Left ventricle myocardium inferior (tissue), 1 donor: Measurements from ENCODE around the gene PYURF. TPM values are rescaled to one million over a fixed set of nuclear protein-coding genes. Genes with fewer than 3 reads are reported as not detected.

Source experiments
- DNase-seq: peaks from one replicate; pipeline ENCODE4 v3.0.0-alpha.2; 2020
- H3K27ac ChIP-seq: fragments of 200-600 bp; replicated peaks from 2 replicates; pipeline ENCODE4 v1.8.0; 2021
- H3K27me3 ChIP-seq: fragments of 200-600 bp; 2 replicates; pipeline ENCODE4 v1.8.0; 2021; ENCODE audit warnings: low read depth
- H3K36me3 ChIP-seq: fragments of 200-600 bp; 2 replicates; pipeline ENCODE4 v1.8.0; 2021
- H3K4me1 ChIP-seq: fragments of 200-600 bp; 2 replicates; pipeline ENCODE4 v1.8.0; 2021
- H3K4me3 ChIP-seq: fragments of 200-600 bp; 2 replicates; pipeline ENCODE4 v1.8.0; 2021; ENCODE audit warnings: mild to moderate bottlenecking, moderate library complexity
- H3K9me3 ChIP-seq: fragments of 200-600 bp; replicated peaks from 2 replicates; pipeline ENCODE4 v1.8.0; 2021
- CTCF ChIP-seq: fragments of 200-600 bp; IDR thresholded peaks from 2 replicates; pipeline ENCODE4 v1.8.0; 2021; ENCODE audit warnings: antibody characterized with exemption, mild to moderate bottlenecking, borderline replicate concordance
- intact Hi-C: fragments of 100-400 bp; cut with micrococcal nuclease; formaldehyde crosslinking; loops from one replicate; pipeline ENCODE4 v1.11.0; 2022
- total RNA-seq: library from RNA; stranded (reverse); fragmentation: NEBNext Ultra II Directional; extraction: Animal tissue kit (Norgen Biotek cat#: 25700); gene quantifications from one replicate; pipeline ENCODE4 v1.2.1, GENCODE V29; 2021
- donor health status: DM: no; HTN: yes; CAD: no; lungs with severe emphysema.

The PYURF gene
- total RNA-seq, 1 donor from 2014 or later, result 56.1 TPM

- H3K27ac ChIP-seq, result no peak overlapping the region
- H3K9me3 ChIP-seq, result no peaks in the 10 kb centered on the region
- no peak for DNase-seq
- H3K27me3 ChIP-seq, result no peaks in the 10 kb centered on the region
- no peak overlapping the region for H3K4me3 ChIP-seq
- intact Hi-C loops, result no loop called here
- H3K36me3 ChIP-seq, result peaks cover 16% of the 10 kb centered on the region
- no peaks in the 10 kb centered on the region for H3K4me1 ChIP-seq
- TF ChIP-seq CTCF, result no peak
These were observed 20.2 kb downstream of the PYURF start for GRCh38 chr4:88503344-88503743.

GRCh38 chr4:88497859-88498409, 25.6 kb downstream of the PYURF start:
- no peaks in the 10 kb centered on the region for H3K27me3 ChIP-seq
- no peaks in the 10 kb centered on the region for H3K9me3 ChIP-seq
- no peak overlapping the region for H3K4me3 ChIP-seq
- no peaks in the 10 kb centered on the region for H3K4me1 ChIP-seq
- TF ChIP-seq CTCF, result no peak
- no peak for DNase-seq
- intact Hi-C loops, result no loop called here
- H3K27ac ChIP-seq, result no peak overlapping the region
- H3K36me3 ChIP-seq, result peaks cover 23% of the 10 kb centered on the region

GRCh38 chr4:88489100-88489761, 34.3 kb downstream of the PYURF start:
- intact Hi-C loops, result no loop called here
- Histone ChIP-seq H3K4me3 (no peak overlapping the region), H3K36me3 (peaks cover 22% of the 10 kb centered on the region), H3K27me3 (no peaks in the 10 kb centered on the region), H3K4me1 (no peaks in the 10 kb centered on the region), H3K27ac (no peak overlapping the region), H3K9me3 (no peaks in the 10 kb centered on the region)
- TF ChIP-seq CTCF, result no peak
- no peak for DNase-seq

GRCh38 chr4:88481537-88481936, 42.0 kb downstream of the PYURF start:
- Histone ChIP-seq H3K36me3 (peaks cover 10% of the 10 kb centered on the region), H3K9me3 (no peaks in the 10 kb centered on the region), H3K4me1 (peaks cover 11% of the 10 kb centered on the region), H3K27ac (peak overlapping the region; percentile 29), H3K27me3 (no peaks in the 10 kb centered on the region), H3K4me3 (no peak overlapping the region)
- intact Hi-C loops, result no loop called here
- DNase-seq, result no peak
- TF ChIP-seq CTCF, result no peak

GRCh38 chr4:88478247-88478646, 45.3 kb downstream of the PYURF start:
- peaks cover 11% of the 10 kb centered on the region for H3K4me1 ChIP-seq
- no peak for TF ChIP-seq CTCF
- DNase-seq, result no peak
- H3K27me3 ChIP-seq, result no peaks in the 10 kb centered on the region
- intact Hi-C loops, result no loop called here
- no peak overlapping the region for H3K27ac ChIP-seq
- H3K4me3 ChIP-seq, result no peak overlapping the region
- H3K9me3 ChIP-seq, result no peaks in the 10 kb centered on the region
- H3K36me3 ChIP-seq, result peaks cover 7% of the 10 kb centered on the region
